Fibroblast of skin of left biceps (primary cell): ENCODE data around the gene NCCRP1.

ENCODE experiments used
- DNase-seq, 2 experiments: peaks; one replicate each; pipeline ENCODE4 v3.0.0-alpha.2; 2013; ENCODE audit warnings: low read depth in 2 of 2

NCCRP1 gene

GRCh38 chr19:39165857-39166256 lies 30.9 kb upstream of the NCCRP1 start:
- DNase-seq = no peak

DNA sequence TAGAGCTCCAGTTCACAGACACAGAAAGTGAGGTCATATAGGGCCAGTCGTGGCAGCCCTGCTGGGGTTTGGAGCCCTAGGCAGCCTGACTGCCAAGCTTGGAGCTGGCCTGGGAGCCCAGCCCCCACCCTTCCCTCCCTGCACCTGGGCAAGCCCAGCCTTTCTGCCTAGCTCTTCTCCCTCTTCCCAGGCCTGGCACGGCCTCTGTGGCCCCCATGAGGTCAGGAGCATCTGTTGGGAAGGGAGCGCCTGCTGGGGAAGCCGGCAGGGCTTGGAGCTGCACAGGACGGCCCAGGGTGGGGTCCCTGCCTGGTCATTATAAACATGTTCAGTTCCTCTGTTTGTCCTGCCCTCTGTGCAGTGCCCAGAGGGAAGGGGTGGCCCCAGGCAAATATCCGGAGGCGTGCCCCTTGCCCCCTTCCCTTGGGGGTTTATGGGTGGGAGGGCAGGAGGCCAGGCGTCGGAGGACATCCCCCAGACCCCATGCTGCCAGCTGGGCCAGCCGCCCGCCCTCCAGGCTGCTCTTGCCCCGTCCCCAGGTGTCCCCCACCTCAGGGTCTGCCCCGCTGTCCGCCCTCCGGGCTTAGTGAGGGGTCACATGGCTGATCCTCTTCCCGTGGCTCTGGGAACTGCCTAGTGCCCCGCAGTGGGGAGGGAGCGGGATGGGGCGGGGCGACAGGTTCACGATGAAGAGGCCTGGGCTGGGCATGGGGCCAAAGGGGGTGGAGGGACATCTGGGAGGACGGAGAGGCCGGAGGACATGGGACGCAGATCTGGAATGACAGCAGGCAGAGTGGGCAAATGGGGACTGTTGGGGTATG lies 30.0 kb upstream of the NCCRP1 start:
- DNase-seq = no peak

- DNase-seq = no peak
Observed at GRCh38 chr19:39167461-39168257, 29.1 kb upstream of the NCCRP1 start.

GRCh38 chr19:39168258-39169142 lies 28.3 kb upstream of the NCCRP1 start:
- no peak for DNase-seq

DNA sequence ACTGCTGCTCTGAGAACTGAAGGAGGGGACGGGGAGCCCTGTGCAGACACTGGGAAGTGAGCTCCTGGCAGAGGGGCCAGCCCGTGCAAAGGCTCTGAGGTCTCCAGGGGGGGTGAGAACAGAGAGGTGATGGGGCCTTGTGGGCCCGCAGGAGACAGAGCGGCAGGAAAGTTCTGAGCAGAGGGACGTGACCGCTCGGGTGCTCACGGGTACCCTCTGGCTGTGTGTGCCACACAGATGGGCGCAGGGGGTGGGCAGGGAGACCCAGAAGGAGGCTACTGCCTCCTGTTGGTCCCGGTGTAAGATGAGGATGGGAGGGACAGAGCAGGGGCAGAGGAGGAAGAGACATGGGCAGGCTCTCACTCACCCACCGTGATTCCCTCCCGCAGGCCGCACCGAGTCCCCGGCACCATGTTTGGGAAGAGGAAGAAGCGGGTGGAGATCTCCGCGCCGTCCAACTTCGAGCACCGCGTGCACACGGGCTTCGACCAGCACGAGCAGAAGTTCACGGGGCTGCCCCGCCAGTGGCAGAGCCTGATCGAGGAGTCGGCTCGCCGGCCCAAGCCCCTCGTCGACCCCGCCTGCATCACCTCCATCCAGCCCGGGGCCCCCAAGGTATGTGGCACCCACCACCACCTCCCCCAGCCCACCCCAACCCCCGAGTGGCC lies 27.5 kb upstream of the NCCRP1 start:
- DNase-seq = no peak

DNA sequence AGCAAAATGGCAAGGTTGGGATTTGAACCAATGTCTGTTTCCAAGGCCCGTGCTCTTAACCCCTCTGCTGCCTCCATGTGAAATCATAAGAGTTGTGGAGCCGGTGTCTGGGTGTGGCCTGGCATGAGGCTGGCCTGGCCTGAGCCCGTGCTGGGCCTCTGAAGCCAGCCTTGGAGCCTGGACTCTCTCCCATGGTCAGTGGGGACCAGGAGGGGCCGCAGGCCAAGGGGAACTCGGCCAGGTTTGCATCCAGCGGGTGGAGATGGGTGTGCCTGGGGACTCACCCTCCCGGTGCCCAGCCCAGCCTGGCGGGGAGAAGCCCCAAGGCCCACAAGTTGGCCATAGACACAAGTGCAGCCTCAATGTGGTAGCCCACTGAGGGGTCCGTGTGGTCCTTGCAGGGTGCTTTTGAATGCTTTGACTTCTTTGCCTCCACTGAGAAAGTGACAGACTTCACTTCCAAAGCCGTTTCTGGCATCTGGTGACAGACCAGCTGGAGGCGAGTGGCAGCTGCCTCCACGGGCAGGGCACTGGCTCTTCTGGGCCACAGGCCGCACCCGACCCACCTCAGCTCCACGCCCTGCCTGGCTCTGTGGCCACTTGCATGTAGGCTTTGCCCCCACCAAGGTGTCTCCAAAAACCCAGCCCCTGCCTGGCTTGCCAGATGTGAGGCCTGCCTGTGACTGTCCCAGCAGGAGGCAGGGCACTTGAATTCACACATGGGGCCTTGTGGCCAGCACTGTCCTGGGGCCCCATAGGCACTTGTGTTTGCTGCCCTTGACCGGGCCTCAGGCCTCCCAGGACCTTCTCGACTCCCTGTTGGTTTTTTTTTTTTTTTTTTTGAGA lies 26.2 kb upstream of the NCCRP1 start:
- DNase-seq = no peak

GRCh38 chr19:39171479-39172465 lies 25.0 kb upstream of the NCCRP1 start:
- DNase-seq = no peak

DNA sequence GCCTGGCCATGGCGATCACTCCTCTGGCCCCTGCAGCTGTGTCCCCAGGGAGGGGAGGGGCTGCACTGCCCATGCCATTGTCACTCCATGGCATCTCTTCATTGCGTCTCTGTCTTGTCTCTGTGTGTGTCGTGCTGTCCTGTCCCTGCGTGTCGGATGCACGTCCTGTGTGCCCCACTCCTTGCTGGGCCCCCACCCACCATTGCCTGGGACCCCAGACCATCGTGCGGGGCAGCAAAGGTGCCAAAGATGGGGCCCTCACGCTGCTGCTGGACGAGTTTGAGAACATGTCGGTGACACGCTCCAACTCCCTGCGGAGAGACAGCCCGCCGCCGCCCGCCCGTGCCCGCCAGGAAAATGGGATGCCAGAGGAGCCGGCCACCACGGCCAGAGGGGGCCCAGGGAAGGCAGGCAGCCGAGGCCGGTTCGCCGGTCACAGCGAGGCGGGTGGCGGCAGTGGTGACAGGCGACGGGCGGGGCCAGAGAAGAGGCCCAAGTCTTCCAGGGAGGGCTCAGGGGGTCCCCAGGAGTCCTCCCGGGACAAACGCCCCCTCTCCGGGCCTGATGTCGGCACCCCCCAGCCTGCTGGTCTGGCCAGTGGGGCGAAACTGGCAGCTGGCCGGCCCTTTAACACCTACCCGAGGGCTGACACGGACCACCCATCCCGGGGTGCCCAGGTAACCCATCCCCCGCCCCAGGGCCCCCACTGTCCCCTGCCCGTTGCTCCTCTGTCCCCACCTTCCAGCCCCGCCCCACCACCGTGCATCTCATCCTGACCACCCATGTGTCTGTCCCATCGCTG lies 23.9 kb upstream of the NCCRP1 start:
- no peak for DNase-seq

- DNase-seq = no peak
Observed at GRCh38 chr19:39173502-39173991, 23.2 kb upstream of the NCCRP1 start.

GRCh38 chr19:39174142-39174541 lies 22.6 kb upstream of the NCCRP1 start:
- no peak for DNase-seq

DNA sequence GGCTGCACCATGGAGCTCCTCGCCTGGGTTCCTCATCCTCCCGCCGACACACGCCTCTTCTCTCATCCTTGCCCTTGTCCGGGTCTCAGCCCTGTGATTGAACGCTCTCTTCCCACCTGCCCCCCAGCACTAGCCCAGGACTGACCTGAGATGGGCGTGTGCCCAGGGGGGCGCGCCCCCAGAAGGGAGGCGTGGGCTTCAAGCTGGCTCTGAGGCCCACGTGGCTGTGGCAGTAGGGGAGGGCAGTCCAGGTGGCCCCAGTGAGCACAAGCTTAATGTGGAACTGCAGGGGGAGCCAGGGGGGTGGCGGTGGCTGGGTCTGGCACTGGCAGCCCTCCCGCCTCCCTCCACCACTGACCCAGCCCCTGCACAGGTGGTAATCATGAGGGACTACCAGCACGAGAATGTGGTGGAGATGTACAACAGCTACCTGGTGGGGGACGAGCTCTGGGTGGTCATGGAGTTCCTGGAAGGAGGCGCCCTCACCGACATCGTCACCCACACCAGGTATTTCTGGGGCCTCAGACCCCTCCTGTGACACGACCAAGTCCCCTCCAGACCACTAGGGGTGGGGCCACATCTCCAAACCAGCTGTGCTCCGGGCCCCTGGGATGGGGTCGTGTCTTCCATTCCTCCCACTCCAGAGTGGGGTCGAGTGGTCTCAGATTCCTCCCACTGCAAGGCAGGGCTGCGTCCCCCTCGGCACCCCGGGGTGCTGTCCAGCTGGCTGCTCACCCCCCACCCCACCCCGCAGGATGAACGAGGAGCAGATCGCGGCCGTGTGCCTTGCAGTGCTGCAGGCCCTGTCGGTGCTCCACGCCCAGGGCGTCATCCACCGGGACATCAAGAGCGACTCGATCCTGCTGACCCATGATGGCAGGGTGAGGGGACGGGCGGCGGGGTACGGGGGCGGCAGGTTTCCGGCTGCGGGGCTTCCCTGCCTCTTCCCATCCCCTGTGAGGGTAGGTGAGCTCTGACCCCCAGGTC lies 21.9 kb upstream of the NCCRP1 start:
- DNase-seq = no peak

DNA sequence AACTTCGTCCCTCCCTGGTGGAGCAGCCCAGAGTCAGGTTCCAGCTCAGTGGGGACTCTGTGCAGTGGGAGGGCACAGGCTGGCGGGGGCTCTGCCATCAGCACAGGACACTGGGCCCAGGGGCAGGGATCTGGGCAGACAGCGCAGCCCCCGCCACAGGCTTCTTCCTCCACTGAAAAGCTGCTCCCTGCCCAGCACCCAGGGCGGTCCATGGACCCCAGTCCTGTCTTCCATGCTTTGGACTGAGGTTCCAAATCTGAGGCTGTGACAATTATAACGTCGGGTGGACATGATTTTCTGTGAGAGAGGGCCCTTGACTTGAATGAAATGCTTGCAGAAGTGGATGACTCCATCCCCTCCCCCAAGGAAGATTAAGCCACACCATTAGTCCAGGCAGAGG lies 21.2 kb upstream of the NCCRP1 start:
- DNase-seq = no peak

DNA sequence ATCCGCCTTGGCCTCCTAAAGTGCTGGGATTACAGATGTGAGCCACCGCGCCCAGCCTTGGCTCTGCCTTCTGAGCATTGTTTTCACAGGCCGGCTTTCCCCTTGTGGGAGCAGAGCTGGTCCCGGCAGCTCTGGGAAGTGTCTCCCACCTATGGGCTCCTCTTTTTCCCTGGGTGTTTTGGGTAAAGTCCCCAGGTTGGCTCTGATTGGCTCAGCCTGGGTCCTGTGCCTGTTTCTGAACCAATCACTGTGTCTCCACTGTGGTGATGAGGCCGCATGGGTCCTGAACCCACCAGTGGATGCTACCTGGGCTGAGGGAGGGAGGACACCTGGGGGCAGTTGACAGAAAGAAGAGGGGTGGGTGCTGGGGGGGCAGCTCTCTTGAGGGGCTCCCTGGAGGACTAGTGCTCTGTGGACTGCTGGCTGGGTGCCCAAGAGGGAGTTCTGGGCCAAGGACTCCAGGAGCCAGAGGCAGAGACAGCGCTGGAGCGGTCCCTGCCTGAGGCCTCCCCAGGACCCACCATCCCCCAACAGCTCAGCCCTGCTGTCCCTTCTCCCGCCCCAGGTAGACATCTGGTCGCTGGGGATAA lies 19.6 kb upstream of the NCCRP1 start:
- DNase-seq = no peak

GRCh38 chr19:39177736-39178135 lies 19.0 kb upstream of the NCCRP1 start:
- DNase-seq = no peak

- no peak for DNase-seq
Observed at GRCh38 chr19:39178296-39179006, 18.3 kb upstream of the NCCRP1 start.

DNA sequence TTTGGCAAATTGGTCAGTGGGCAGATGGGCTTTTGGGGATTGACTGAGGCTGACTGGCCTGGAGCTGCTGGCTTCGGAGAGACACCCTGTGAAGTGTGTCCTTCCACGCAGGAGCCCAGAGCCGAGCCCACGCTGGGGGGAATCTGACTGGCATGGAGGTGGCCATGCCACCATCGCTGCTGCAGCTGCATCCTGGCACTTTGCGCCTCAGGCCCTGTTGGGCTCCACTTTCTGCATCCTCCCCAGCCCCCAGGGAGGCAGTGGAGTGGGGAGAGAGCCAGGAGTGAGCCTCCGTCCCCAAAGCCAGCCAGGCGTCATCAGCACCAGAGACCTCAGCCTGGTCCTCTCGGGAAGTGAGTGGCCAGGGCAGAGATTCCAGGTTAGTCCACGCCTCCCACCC lies 17.0 kb upstream of the NCCRP1 start:
- no peak for DNase-seq
